ENCODE data around the gene PSAPL1.

DNA sequence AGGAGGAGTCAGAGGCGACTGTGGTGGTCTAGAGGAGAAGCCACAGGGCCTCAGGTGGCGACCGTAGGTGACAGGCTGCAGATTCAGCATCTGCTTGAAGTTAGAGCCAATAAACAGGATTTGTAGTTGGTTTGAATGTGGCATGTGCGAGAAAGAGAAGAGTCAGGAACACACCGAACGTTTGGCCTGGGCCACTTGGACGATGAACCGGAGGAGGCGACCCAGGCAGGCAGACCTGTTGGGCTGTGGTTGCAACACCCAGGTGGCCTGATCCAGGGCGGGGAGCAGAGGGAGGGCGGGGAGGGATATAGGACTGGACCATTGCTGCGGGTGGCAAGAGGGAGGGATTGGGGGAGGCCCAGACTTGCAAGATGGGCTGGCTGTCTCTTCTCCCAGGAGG is 10.0 kb upstream of the PSAPL1 start:
- no peak for TF ChIP-seq ZKSCAN1 (IDR thresholded peaks at IDR 0.05; ENCODE audit: low read depth, low read length)
- TF ChIP-seq, protein P1, sequence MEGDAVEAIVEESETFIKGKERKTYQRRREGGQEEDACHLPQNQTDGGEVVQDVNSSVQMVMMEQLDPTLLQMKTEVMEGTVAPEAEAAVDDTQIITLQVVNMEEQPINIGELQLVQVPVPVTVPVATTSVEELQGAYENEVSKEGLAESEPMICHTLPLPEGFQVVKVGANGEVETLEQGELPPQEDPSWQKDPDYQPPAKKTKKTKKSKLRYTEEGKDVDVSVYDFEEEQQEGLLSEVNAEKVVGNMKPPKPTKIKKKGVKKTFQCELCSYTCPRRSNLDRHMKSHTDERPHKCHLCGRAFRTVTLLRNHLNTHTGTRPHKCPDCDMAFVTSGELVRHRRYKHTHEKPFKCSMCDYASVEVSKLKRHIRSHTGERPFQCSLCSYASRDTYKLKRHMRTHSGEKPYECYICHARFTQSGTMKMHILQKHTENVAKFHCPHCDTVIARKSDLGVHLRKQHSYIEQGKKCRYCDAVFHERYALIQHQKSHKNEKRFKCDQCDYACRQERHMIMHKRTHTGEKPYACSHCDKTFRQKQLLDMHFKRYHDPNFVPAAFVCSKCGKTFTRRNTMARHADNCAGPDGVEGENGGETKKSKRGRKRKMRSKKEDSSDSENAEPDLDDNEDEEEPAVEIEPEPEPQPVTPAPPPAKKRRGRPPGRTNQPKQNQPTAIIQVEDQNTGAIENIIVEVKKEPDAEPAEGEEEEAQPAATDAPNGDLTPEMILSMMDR (IDR thresholded peaks at IDR 0.05 in 2 of 3, conservative IDR thresholded peaks at IDR 0.05 in 1 of 3; ENCODE audit: insufficient read depth in 2 of 3, low read depth in 1 of 3, low read length in 3 of 3), result no peak
- no peak for TF ChIP-seq ZZZ3 (IDR thresholded peaks at IDR 0.05)
- no peak for TF ChIP-seq KAT8 (IDR thresholded peaks at IDR 0.05; ENCODE audit: low read depth)
- TF ChIP-seq HDAC2 (IDR thresholded peaks at IDR 0.05), result no peak
- TF ChIP-seq NCOA2 (IDR thresholded peaks at IDR 0.05; ENCODE audit: partially characterized antibody in 2 of 2), result no peak
- no peak for TF ChIP-seq CREM (IDR thresholded peaks at IDR 0.05; ENCODE audit: low read depth)
